ENCODE measurements around the gene MTUS2. TPM values are rescaled to one million over a fixed set of nuclear protein-coding genes. Genes with fewer than 3 reads are reported as not detected.
A peak's percentile ranks its signal among the peaks of the same experiment; 100 is the strongest.

Gene MTUS2
- total RNA-seq, 2 donors from 2014 or later, result 1.6 to 4.8 TPM

DNA sequence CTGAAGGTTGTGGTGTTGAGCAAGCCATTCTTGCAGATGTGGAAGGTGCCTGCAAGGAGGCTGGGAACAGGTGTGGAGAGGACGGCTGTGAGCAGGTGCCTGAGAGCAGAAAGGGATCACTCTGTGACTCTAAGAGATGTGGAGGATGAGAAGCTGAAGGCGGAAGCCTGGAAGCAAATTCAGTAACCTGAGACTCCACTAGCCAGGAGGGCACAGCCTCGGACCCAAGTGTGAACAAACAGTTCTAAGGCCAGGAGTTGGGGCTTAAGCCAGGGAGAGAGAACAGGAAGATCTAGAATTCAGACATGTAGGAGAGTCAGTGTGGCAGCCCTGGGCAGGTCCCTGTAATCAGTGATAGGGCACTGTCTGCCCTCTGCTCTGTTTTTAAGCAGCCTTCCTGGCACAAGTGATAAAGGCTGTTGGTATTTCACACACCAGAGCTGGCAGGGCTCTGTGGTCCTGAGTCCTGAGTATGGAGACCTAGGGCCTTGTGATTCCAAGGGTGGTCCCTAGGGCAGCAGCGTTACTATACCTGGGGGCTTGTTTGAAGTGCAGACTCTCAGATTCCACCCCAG is 644.1 kb downstream of the MTUS2 start:
- no peak overlapping the region for H3K4me3 ChIP-seq
- no peaks in the 10 kb centered on the region for H3K36me3 ChIP-seq
- DNase-seq (ENCODE audit: low spot score), result no peak
- no peak overlapping the region for H3K27ac ChIP-seq
- WGBS, result 57% methylated on average over 4 of the region's 4 CpGs
- intact Hi-C loops (cut with DNase I), result no loop called here
- H3K4me1 ChIP-seq (replicated peaks), result no peaks in the 10 kb centered on the region
- H3K27me3 ChIP-seq (replicated peaks; ENCODE audit: insufficient read depth), result no peaks in the 10 kb centered on the region
- no peak for TF ChIP-seq POLR2AphosphoS5 (IDR thresholded peaks at IDR 0.05)
- no peak for TF ChIP-seq POLR2A (IDR thresholded peaks at IDR 0.05)
- TF ChIP-seq, protein P1, sequence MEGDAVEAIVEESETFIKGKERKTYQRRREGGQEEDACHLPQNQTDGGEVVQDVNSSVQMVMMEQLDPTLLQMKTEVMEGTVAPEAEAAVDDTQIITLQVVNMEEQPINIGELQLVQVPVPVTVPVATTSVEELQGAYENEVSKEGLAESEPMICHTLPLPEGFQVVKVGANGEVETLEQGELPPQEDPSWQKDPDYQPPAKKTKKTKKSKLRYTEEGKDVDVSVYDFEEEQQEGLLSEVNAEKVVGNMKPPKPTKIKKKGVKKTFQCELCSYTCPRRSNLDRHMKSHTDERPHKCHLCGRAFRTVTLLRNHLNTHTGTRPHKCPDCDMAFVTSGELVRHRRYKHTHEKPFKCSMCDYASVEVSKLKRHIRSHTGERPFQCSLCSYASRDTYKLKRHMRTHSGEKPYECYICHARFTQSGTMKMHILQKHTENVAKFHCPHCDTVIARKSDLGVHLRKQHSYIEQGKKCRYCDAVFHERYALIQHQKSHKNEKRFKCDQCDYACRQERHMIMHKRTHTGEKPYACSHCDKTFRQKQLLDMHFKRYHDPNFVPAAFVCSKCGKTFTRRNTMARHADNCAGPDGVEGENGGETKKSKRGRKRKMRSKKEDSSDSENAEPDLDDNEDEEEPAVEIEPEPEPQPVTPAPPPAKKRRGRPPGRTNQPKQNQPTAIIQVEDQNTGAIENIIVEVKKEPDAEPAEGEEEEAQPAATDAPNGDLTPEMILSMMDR (IDR thresholded peaks at IDR 0.05), result no peak
- H3K9me3 ChIP-seq, result no peaks in the 10 kb centered on the region

GRCh38 chr13:29465741-29466293 is 645.7 kb downstream of the MTUS2 start:
- 38% methylated on average over 6 of the region's 6 CpGs for WGBS
- H3K9me3 ChIP-seq, result no peaks in the 10 kb centered on the region
- H3K4me1 ChIP-seq (replicated peaks), result no peaks in the 10 kb centered on the region
- intact Hi-C loops (cut with DNase I), result no loop called here
- TF ChIP-seq POLR2AphosphoS5 (IDR thresholded peaks at IDR 0.05), result peak; percentile 49
- TF ChIP-seq, protein P1 (IDR thresholded peaks at IDR 0.05), result no peak
- H3K4me3 ChIP-seq, result no peak overlapping the region
- no peaks in the 10 kb centered on the region for H3K27me3 ChIP-seq (replicated peaks; ENCODE audit: insufficient read depth)
- H3K36me3 ChIP-seq, result no peaks in the 10 kb centered on the region
- no peak overlapping the region for H3K27ac ChIP-seq
- peak; percentile 37 for DNase-seq (ENCODE audit: low spot score)

DNA sequence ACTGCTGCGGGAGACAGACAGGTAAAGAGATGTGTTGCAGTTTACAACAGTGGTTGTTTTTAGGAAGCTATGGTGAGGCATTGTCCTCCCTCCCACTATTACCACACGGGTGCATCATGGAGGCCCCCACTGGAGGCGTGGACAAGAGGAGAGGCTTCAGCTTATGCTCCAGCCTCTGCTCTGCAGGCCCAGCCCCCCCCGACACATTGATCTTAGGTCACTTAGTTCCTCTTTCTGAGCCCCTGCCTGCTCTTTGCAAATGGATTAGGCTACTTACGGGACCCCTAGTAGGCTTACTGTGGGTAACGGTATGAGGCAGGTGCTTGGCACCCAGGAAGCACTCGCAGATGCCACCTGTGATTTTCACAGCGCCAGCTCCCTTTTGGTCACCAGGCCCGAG is 651.4 kb downstream of the MTUS2 start:
- WGBS, result 89% methylated on average over 9 of the region's 9 CpGs
- intact Hi-C loops (cut with DNase I), result no loop called here
- no peaks in the 10 kb centered on the region for H3K9me3 ChIP-seq
- no peak overlapping the region for H3K27ac ChIP-seq
- DNase-seq (ENCODE audit: low spot score), result no peak
- H3K36me3 ChIP-seq, result no peaks in the 10 kb centered on the region
- TF ChIP-seq POLR2A (IDR thresholded peaks at IDR 0.05), result no peak
- TF ChIP-seq, protein P1 (IDR thresholded peaks at IDR 0.05), result no peak
- TF ChIP-seq POLR2AphosphoS5 (IDR thresholded peaks at IDR 0.05), result no peak
- H3K27me3 ChIP-seq (replicated peaks; ENCODE audit: insufficient read depth), result no peaks in the 10 kb centered on the region
- no peak overlapping the region for H3K4me3 ChIP-seq
- no peaks in the 10 kb centered on the region for H3K4me1 ChIP-seq (replicated peaks)

GRCh38 chr13:29472332-29472961 is 652.3 kb downstream of the MTUS2 start:
- TF ChIP-seq, protein P1 (IDR thresholded peaks at IDR 0.05), result peak; percentile 16 to 70 (median 66)
- no peak for TF ChIP-seq POLR2AphosphoS5 (IDR thresholded peaks at IDR 0.05)
- H3K27me3 ChIP-seq (replicated peaks; ENCODE audit: insufficient read depth), result no peaks in the 10 kb centered on the region
- 41% methylated on average over 6 of the region's 6 CpGs for WGBS
- H3K9me3 ChIP-seq, result no peaks in the 10 kb centered on the region
- H3K4me3 ChIP-seq, result no peak overlapping the region
- H3K36me3 ChIP-seq, result no peaks in the 10 kb centered on the region
- intact Hi-C loops (cut with DNase I), result no loop called here
- no peaks in the 10 kb centered on the region for H3K4me1 ChIP-seq (replicated peaks)
- H3K27ac ChIP-seq, result no peak overlapping the region
- peak; percentile 22 for DNase-seq (ENCODE audit: low spot score)

DNA sequence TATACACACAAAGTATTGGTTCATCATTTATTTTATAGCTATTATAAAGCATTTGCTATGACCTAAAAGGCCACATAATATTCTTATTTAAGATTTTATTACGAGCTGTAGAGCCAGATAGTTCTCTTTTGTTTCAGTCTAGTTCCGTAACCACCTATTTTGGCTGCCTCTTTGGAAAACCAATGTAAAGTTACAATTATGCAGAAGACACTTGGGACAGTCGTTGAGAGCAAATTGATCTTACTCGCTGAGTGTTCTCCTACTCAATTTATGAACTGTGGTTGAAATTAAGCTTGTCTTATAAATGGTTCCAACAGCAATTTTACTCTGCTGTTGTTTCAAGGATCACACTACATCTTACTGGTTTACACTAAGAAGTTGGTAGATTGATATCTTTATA is 653.0 kb downstream of the MTUS2 start:
- no peaks in the 10 kb centered on the region for H3K27me3 ChIP-seq (replicated peaks; ENCODE audit: insufficient read depth)
- intact Hi-C loops (cut with DNase I), result no loop called here
- no peaks in the 10 kb centered on the region for H3K9me3 ChIP-seq
- no peaks in the 10 kb centered on the region for H3K36me3 ChIP-seq
- TF ChIP-seq POLR2A (IDR thresholded peaks at IDR 0.05), result no peak
- TF ChIP-seq, protein P1 (IDR thresholded peaks at IDR 0.05), result no peak
- TF ChIP-seq POLR2AphosphoS5 (IDR thresholded peaks at IDR 0.05), result no peak
- 70% methylated on average over 4 of the region's 4 CpGs for WGBS
- no peaks in the 10 kb centered on the region for H3K4me1 ChIP-seq (replicated peaks)
- no peak overlapping the region for H3K4me3 ChIP-seq
- H3K27ac ChIP-seq, result no peak overlapping the region
- no peak for DNase-seq (ENCODE audit: low spot score)
